ENCODE results near the gene MRPS10. TPM values are rescaled to one million over a fixed set of nuclear protein-coding genes. Genes with fewer than 3 reads are reported as not detected.

The MRPS10 gene
- total RNA-seq, 2 donors from 2014 or later: 8.9 to 14.0 TPM

- no peaks in the 10 kb centered on the region for H3K27me3 ChIP-seq
- 72 to 76% methylated on average over 6 of the region's 6 CpGs for WGBS, 2 donors
- ATAC-seq (no peak), DNase-seq (no peak)
- no peaks in the 10 kb centered on the region for H3K4me1 ChIP-seq
- H3K4me3 ChIP-seq: no peak overlapping the region
- no peaks in the 10 kb centered on the region for H3K36me3 ChIP-seq (replicated peaks in 1 of 2; ENCODE audit: insufficient read depth in 1 of 2, low read depth in 2 of 2)
- no peak overlapping the region for H3K27ac ChIP-seq
- no peak for TF ChIP-seq POLR2A (IDR thresholded peaks at IDR 0.05)
- TF ChIP-seq CTCF (IDR thresholded peaks at IDR 0.05): no peak
- no peaks in the 10 kb centered on the region for H3K9me3 ChIP-seq
- intact Hi-C loops (cut with DNase I): no loop called here
These were observed 49.0 kb downstream of the MRPS10 start for GRCh38 chr6:42168650-42169049.

GRCh38 chr6:42166444-42167141 lies 51.1 kb downstream of the MRPS10 start:
- H3K27me3 ChIP-seq: no peaks in the 10 kb centered on the region
- intact Hi-C loops (cut with DNase I): loop anchor here (2.0 kb wide), 1 partner anchor 92 kb away; no protein-coding TSS in a partner anchor
- H3K36me3 ChIP-seq (replicated peaks in 1 of 2; ENCODE audit: insufficient read depth in 1 of 2, low read depth in 2 of 2): no peaks in the 10 kb centered on the region
- ATAC-seq: peak; percentile 87
- no peaks in the 10 kb centered on the region for H3K4me1 ChIP-seq
- no peak overlapping the region for H3K4me3 ChIP-seq
- DNase-seq: peak; percentile 66 to 78 (median 72)
- no peaks in the 10 kb centered on the region for H3K9me3 ChIP-seq
- H3K27ac ChIP-seq: no peak overlapping the region
- WGBS, 2 donors: 0 to 12% methylated on average over 3 to 8 of the region's 8 CpGs
- TF ChIP-seq POLR2A (IDR thresholded peaks at IDR 0.05) (no peak), CTCF (IDR thresholded peaks at IDR 0.05) (peak; percentile 85 to 96 (median 95))

GRCh38 chr6:42165016-42165415 lies 52.6 kb downstream of the MRPS10 start:
- DNase-seq (no peak), ATAC-seq (no peak)
- no peak for TF ChIP-seq CTCF (IDR thresholded peaks at IDR 0.05)
- no peak for TF ChIP-seq POLR2A (IDR thresholded peaks at IDR 0.05)
- Histone ChIP-seq H3K9me3 (no peaks in the 10 kb centered on the region), H3K27me3 (no peaks in the 10 kb centered on the region), H3K36me3 (replicated peaks in 1 of 2; ENCODE audit: insufficient read depth in 1 of 2, low read depth in 2 of 2) (no peaks in the 10 kb centered on the region), H3K27ac (no peak overlapping the region), H3K4me1 (no peaks in the 10 kb centered on the region), H3K4me3 (no peak overlapping the region)
- intact Hi-C loops (cut with DNase I): no loop called here
- WGBS, 2 donors: 68 to 72% methylated on average over 9 of the region's 9 CpGs

GRCh38 chr6:42163981-42164380 lies 53.7 kb downstream of the MRPS10 start:
- Histone ChIP-seq H3K4me3 (no peak overlapping the region), H3K9me3 (no peaks in the 10 kb centered on the region), H3K4me1 (no peaks in the 10 kb centered on the region), H3K27ac (no peak overlapping the region), H3K27me3 (no peaks in the 10 kb centered on the region), H3K36me3 (replicated peaks in 1 of 2; ENCODE audit: insufficient read depth in 1 of 2, low read depth in 2 of 2) (no peaks in the 10 kb centered on the region)
- ATAC-seq: no peak
- intact Hi-C loops (cut with DNase I): no loop called here
- WGBS, 2 donors: 50 to 67% methylated on average over 1 of the region's 1 CpG
- no peak for DNase-seq
- TF ChIP-seq CTCF (IDR thresholded peaks at IDR 0.05) (no peak), POLR2A (IDR thresholded peaks at IDR 0.05) (no peak)

- H3K36me3 ChIP-seq (replicated peaks in 1 of 2; ENCODE audit: insufficient read depth in 1 of 2, low read depth in 2 of 2): no peaks in the 10 kb centered on the region
- intact Hi-C loops (cut with DNase I): no loop called here
- no peak for DNase-seq
- H3K9me3 ChIP-seq: no peaks in the 10 kb centered on the region
- H3K27me3 ChIP-seq: no peaks in the 10 kb centered on the region
- no peak overlapping the region for H3K27ac ChIP-seq
- TF ChIP-seq CTCF (IDR thresholded peaks at IDR 0.05) (no peak), POLR2A (IDR thresholded peaks at IDR 0.05) (no peak)
- H3K4me3 ChIP-seq: no peak overlapping the region
- ATAC-seq: no peak
- no peaks in the 10 kb centered on the region for H3K4me1 ChIP-seq
- 74 to 83% methylated on average over 13 of the region's 13 CpGs for WGBS, 2 donors
These were observed 54.8 kb downstream of the MRPS10 start for GRCh38 chr6:42162812-42163211.

All from body of pancreas (tissue), 4 donors.